ENCODE data around the gene CA11. TPM values are rescaled to one million over a fixed set of nuclear protein-coding genes. Genes with fewer than 3 reads are reported as not detected.

CA11 gene
- total and polyA plus RNA-seq, 2 of the 8 experiments (the other 6 are each of a cell fraction or from before 2014, with no cell fraction given): 51.7 to 71.4 TPM

DNA sequence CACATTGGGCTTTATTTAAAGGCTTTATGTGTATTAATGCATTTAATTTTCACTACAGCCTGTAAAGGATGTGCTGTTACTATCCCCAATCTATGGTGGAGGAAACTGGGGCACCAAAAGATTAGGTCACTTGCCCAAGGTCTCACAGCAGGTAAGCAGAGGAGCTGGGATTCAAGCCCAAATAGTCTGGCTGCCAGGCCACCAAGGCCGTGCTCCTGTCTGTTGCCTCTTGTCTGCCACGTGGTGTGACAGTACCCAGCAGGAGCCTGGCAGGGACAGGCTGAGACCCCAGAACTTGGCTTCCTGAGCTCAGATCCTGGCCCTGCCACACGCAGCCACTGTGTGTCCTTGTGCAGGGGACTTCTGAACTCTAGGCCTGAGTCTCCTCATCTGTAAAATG lies 22.3 kb upstream of the CA11 start:
- Histone ChIP-seq H2BK5ac (ENCODE audit: low read depth, low read length) (no peak overlapping the region), H3K4ac (replicated peaks; ENCODE audit: insufficient read length, low read depth, low read length) (no peak overlapping the region), H3K14ac (ENCODE audit: insufficient read length) (no peak overlapping the region), H4K8ac (ENCODE audit: extremely low read depth, insufficient read depth, low read length) (no peak overlapping the region), H2AK5ac (ENCODE audit: low read depth, low read length) (no peak overlapping the region), H2BK12ac (ENCODE audit: low read depth, low read length) (no peak overlapping the region), H2BK20ac (ENCODE audit: low read length) (no peak overlapping the region), H2BK15ac (ENCODE audit: low read length) (no peak overlapping the region), H3K79me1 (ENCODE audit: low read depth, low read length) (no peaks in the 10 kb centered on the region), H3K36me3 (ENCODE audit: control insufficient read depth in 2 of 4, insufficient read depth in 4 of 4, low read length in 3 of 4) (no peaks in the 10 kb centered on the region), H3K27ac (ENCODE audit: low read depth, low read length) (no peak overlapping the region), H3K23me2 (ENCODE audit: low read depth, low read length) (peaks cover 16% of the 10 kb centered on the region; the same call in 1 of the 2 replicates), H4K20me1 (replicated peaks in 1 of 2; ENCODE audit: control insufficient read depth in 1 of 2, insufficient read depth in 2 of 2, low read length in 2 of 2) (peaks cover 0 to 4% of the 10 kb centered on the region in 2 experiments), H2AFZ (ENCODE audit: low read length) (no peak overlapping the region), H3K4me2 (ENCODE audit: insufficient read depth in 1 of 2, low read depth in 2 of 2, low read length in 2 of 2) (no peak overlapping the region), H3K56ac (replicated peaks; ENCODE audit: insufficient read length, low read depth, low read length) (no peak overlapping the region), H3K79me2 (ENCODE audit: control insufficient read depth in 1 of 2, insufficient read depth in 2 of 2, low read length in 2 of 2) (no peaks in the 10 kb centered on the region; a peak in 1 of 4 replicates), H3K9me3 (ENCODE audit: insufficient read depth in 2 of 2, low read depth in 1 of 2, low read length in 1 of 2) (peaks cover 0 to 3% of the 10 kb centered on the region in 2 experiments; a peak in 1 of 4 replicates), H3K9ac (replicated peaks in 1 of 4; ENCODE audit: extremely low read depth in 1 of 4, low read depth in 3 of 4, low read length in 3 of 4) (no peak overlapping the region), H4K5ac (ENCODE audit: insufficient read length, low read depth, low read length) (no peak overlapping the region), H3K4me1 (replicated peaks in 1 of 4; ENCODE audit: control insufficient read depth in 3 of 4, insufficient read depth in 4 of 4, low read length in 3 of 4) (peaks cover 0 to 6% (median 3%) of the 10 kb centered on the region in 4 experiments; a peak in 6 of 7 replicates), H3K23ac (ENCODE audit: insufficient read length) (no peak overlapping the region), H3K18ac (ENCODE audit: extremely low read depth, low read length) (no peak overlapping the region), H3K4me3 (ENCODE audit: extremely low read depth in 1 of 4, insufficient read depth in 2 of 4, low read depth in 3 of 4, low read length in 4 of 4) (no peak overlapping the region), H4K91ac (replicated peaks; ENCODE audit: insufficient read length, low read length) (no peak overlapping the region), H2BK120ac (replicated peaks; ENCODE audit: low read depth, low read length) (no peak overlapping the region), H3K27me3 (replicated peaks in 1 of 4; ENCODE audit: control insufficient read depth in 3 of 4, extremely low read depth in 1 of 4, insufficient read depth in 3 of 4, low read length in 3 of 4) (no peaks in the 10 kb centered on the region; a peak in 1 of 7 replicates)
- CTCF ChIA-PET (ENCODE audit: partially characterized antibody): interaction anchor here (0.7 kb wide), 1 partner anchor 159 kb away, joined by 3 read pairs; no protein-coding TSS in a partner anchor
- FAIRE-seq (no peak), DNase-seq (ENCODE audit: low read depth in 1 of 2, low spot score in 2 of 2) (no peak)
- POLR2A ChIA-PET (ENCODE audit: partially characterized antibody): interaction anchor here (0.9 to 1.0 kb wide), 2 partner anchors 23 to 68 kb away, joined by 4 read pairs; no protein-coding TSS in a partner anchor
- WGBS, 2 experiments (ENCODE audit: extremely low coverage in 1 of 2, insufficient coverage in 1 of 2, insufficient read length in 1 of 2, insufficient replicate concordance in 2 of 2, low coverage in 1 of 2, low lambda C conversion rate in 2 of 2, missing lambda C conversion rate in 1 of 2): 91% methylated on average over 3 of the region's 3 CpGs; no CpG with 5 or more reads in 1 of the 2 experiments
- TF ChIP-seq ATF2 (IDR thresholded peaks at IDR 0.05; ENCODE audit: low read length): no peak
- no peak for TF ChIP-seq RXRA (IDR thresholded peaks at IDR 0.05; ENCODE audit: insufficient read depth, low read depth, low read length)
- TF ChIP-seq HDAC2 (IDR thresholded peaks at IDR 0.05; ENCODE audit: borderline replicate concordance in 1 of 2, low read depth in 2 of 2, low read length in 2 of 2): no peak
- TF ChIP-seq RBBP5 (IDR thresholded peaks at IDR 0.05; ENCODE audit: borderline replicate concordance, low read depth, low read length): no peak
- TF ChIP-seq KDM4A (IDR thresholded peaks at IDR 0.05; ENCODE audit: low read depth, low read length, severe bottlenecking): no peak
- no peak for TF ChIP-seq BACH1 (IDR thresholded peaks at IDR 0.05; ENCODE audit: low read length)
- TF ChIP-seq CHD2 (IDR thresholded peaks at IDR 0.05; ENCODE audit: low read length): no peak
- no peak for TF ChIP-seq SRF (IDR thresholded peaks at IDR 0.05; ENCODE audit: low read depth, low read length)
- no peak for TF ChIP-seq SP1 (IDR thresholded peaks at IDR 0.05; ENCODE audit: low read depth, low read length)
- no peak for TF ChIP-seq TEAD4 (IDR thresholded peaks at IDR 0.05; ENCODE audit: low read depth, low read length)
- no peak for TF ChIP-seq POLR2AphosphoS5 (IDR thresholded peaks at IDR 0.05; ENCODE audit: low read depth, low read length)
- TF ChIP-seq SIN3A (conservative IDR thresholded peaks at IDR 0.05 in 1 of 2, IDR thresholded peaks at IDR 0.05 in 1 of 2; ENCODE audit: low read depth in 1 of 2, low read length in 2 of 2): no peak

Data from H1 (cell line).